Effector memory CD4-positive, alpha-beta T cell (primary cell): Measurements from ENCODE around the gene IL17REL.
A peak's percentile ranks its signal among the peaks of the same experiment; 100 is the strongest.

ENCODE experiments used
- DNase-seq, 3 donors: peaks; one replicate each; pipeline ENCODE4 v3.0.0-alpha.2; 2020
- H3K27ac ChIP-seq: 2 replicates; pipeline ENCODE4 v1.7.0; 2013; ENCODE audit warnings: mild to moderate bottlenecking, low read length, moderate library complexity; ENCODE audit not compliant: insufficient read depth, poor library complexity, severe bottlenecking
- H3K27me3 ChIP-seq: replicated peaks from 2 replicates; pipeline ENCODE4 v1.7.0; 2013; ENCODE audit warnings: mild to moderate bottlenecking, low read length; ENCODE audit not compliant: insufficient read depth, control insufficient read depth, poor library complexity, severe bottlenecking
- H3K36me3 ChIP-seq: 2 replicates; pipeline ENCODE4 v1.7.0; 2013; ENCODE audit warnings: mild to moderate bottlenecking, low read length, moderate library complexity; ENCODE audit not compliant: control insufficient read depth, insufficient read depth
- H3K4me1 ChIP-seq: 2 replicates; pipeline ENCODE4 v1.7.0; 2013; ENCODE audit warnings: low read length, mild to moderate bottlenecking; ENCODE audit not compliant: control insufficient read depth, insufficient read depth, poor library complexity, severe bottlenecking
- H3K4me3 ChIP-seq: 2 replicates; pipeline ENCODE4 v1.7.0; 2013; ENCODE audit warnings: low read length, low read depth, mild to moderate bottlenecking; ENCODE audit not compliant: insufficient read depth, poor library complexity, severe bottlenecking
- H3K9me3 ChIP-seq: 2 replicates; pipeline ENCODE4 v1.7.0; 2013; ENCODE audit warnings: mild to moderate bottlenecking, low read length, moderate library complexity; ENCODE audit not compliant: control insufficient read depth

Gene IL17REL

GRCh38 chr22:49960159-49961004 lies 52.2 kb downstream of the IL17REL start, which contains the start of gene PIM3:
PIM3 (plus strand) TSS chr22:49960772; CDS start chr22:49960948, 176 bp downstream.
- H3K4me3 ChIP-seq = peak within 1 kb of the TSS; percentile 89
- no peaks in the 10 kb centered on the region for H3K27me3 ChIP-seq

DNA sequence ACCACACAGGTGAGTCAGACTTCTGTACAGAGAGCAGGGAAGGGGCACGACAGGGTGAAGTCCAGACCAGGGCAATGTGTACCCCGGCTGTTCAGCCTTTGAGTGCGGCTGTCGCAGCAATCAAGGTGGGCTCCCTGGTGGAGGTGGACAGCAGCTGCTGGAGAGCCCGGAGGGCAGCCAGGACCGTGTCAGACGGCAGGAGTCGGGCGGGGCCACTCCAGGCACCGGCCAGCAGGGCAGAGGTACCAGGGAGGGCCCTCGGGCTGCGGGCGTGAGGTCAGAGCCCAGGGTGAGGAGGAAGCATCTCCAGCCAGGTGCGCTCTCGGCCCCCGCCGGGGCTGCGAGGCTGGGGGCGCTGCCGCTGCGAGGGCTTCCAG lies 52.8 kb downstream of the IL17REL start:
- peaks cover 17% of the 10 kb centered on the region for H3K36me3 ChIP-seq
- H3K4me1 ChIP-seq = peaks cover 31% of the 10 kb centered on the region
- DNase-seq = no peak
- no peaks in the 10 kb centered on the region for H3K9me3 ChIP-seq
- H3K27me3 ChIP-seq = no peaks in the 10 kb centered on the region
- peak overlapping the region; percentile 97 for H3K27ac ChIP-seq
- peak overlapping the region; percentile 57 for H3K4me3 ChIP-seq

More at GRCh38 chr22:49960159-49961004, 52.2 kb downstream of the IL17REL start, which contains the start of gene PIM3:
- peak within 1 kb of the TSS; percentile 97 for H3K27ac ChIP-seq
- no peaks in the 10 kb centered on the region for H3K9me3 ChIP-seq
- peak; percentile 89 to 93 (median 90) for DNase-seq
- peaks cover 31% of the 10 kb centered on the region for H3K4me1 ChIP-seq
- H3K36me3 ChIP-seq = peaks cover 17% of the 10 kb centered on the region

DNA sequence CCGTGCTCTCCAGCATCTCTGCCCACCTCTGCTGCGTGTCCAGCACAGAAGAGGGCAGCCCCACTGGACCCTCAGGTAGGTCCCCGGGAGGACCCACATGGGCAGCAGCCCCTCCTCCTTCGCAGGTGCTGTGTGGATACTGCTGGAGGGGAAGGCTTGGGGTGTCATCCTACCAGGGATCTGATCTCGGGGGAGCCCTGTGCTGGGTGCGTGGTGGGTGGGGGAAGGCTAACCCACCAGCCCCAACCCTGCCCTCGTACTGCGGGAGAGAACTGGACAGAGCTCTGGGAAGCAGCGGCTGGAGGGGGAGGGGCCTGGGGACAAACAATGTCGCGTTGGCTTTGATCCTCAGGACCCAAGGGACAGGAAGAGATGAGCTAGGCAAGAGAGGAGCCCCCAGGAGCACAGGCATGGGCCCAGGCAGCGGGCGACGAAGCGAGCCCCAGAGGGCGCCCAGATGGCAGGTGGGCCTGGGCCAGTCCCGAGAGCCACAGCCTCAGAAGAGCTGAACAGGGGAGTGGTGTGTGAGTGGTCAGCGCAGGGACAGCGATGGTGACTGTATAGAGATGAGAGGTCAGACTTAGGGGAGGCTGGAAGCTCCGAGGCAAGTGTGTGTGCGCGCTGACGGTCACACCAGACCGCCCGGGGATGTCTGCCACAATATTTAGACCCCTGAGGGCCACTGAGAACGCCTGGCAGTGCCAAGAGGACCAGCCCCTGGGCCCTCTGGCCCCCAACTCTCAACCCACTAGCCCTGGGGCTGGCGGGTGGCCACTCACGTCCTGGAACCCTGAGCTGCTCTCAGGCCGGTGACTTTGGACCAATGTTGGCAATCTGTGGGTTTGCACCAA lies 53.4 kb downstream of the IL17REL start:
- Histone ChIP-seq H3K9me3 (no peaks in the 10 kb centered on the region), H3K27ac (peak overlapping the region; percentile 97), H3K4me1 (peaks cover 25% of the 10 kb centered on the region), H3K4me3 (peak overlapping the region; percentile 57), H3K36me3 (peaks cover 17% of the 10 kb centered on the region), H3K27me3 (no peaks in the 10 kb centered on the region)
- no peak for DNase-seq

DNA sequence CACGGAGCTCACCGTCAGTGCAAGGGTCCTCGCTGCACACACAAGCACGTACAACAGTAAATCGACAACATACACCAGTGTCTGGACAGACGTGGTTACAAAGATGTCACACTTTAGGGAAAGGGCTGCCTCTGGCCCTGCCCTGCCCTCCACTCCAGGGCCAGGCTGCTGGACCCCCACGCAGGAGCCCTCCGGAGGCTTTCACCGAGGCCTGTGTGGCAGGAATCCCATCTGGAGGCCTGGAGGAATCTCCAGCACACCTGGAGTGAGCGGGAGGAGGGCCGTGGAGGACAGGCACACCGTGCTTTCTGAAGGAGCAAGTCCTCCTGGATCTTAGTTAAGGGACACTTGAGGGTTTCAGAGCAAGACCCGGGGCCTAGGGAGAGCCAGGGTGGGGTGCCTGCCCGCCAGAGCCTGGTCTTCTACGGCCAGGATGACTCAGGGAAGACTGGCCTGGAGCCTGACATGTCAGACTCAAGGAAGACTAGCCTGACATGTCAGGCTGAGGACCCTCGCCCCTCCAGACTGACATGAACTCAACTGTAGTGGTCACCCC lies 54.1 kb downstream of the IL17REL start:
- Histone ChIP-seq H3K27ac (no peak overlapping the region), H3K4me1 (peaks cover 20% of the 10 kb centered on the region), H3K4me3 (no peak overlapping the region), H3K27me3 (no peaks in the 10 kb centered on the region), H3K9me3 (no peaks in the 10 kb centered on the region), H3K36me3 (peaks cover 14% of the 10 kb centered on the region)
- DNase-seq = no peak

GRCh38 chr22:49957826-49958365 lies 54.7 kb downstream of the IL17REL start:
- Histone ChIP-seq H3K36me3 (peaks cover 9% of the 10 kb centered on the region), H3K27me3 (no peaks in the 10 kb centered on the region), H3K27ac (no peak overlapping the region), H3K9me3 (no peaks in the 10 kb centered on the region), H3K4me1 (peaks cover 14% of the 10 kb centered on the region), H3K4me3 (no peak overlapping the region)
- no peak for DNase-seq

- peaks cover 5% of the 10 kb centered on the region for H3K36me3 ChIP-seq
- no peak overlapping the region for H3K27ac ChIP-seq
- H3K9me3 ChIP-seq = no peaks in the 10 kb centered on the region
- H3K4me1 ChIP-seq = peaks cover 8% of the 10 kb centered on the region
- H3K27me3 ChIP-seq = no peaks in the 10 kb centered on the region
- no peak overlapping the region for H3K4me3 ChIP-seq
- DNase-seq = no peak
Measured at GRCh38 chr22:49956914-49957825, 55.4 kb downstream of the IL17REL start.

GRCh38 chr22:49956418-49956770 lies 56.2 kb downstream of the IL17REL start:
- Histone ChIP-seq H3K27me3 (no peaks in the 10 kb centered on the region), H3K27ac (no peak overlapping the region), H3K36me3 (no peaks in the 10 kb centered on the region), H3K4me3 (no peak overlapping the region), H3K9me3 (no peaks in the 10 kb centered on the region), H3K4me1 (peaks cover 8% of the 10 kb centered on the region)
- DNase-seq = no peak

- Histone ChIP-seq H3K4me3 (no peak overlapping the region), H3K27ac (no peak overlapping the region), H3K9me3 (no peaks in the 10 kb centered on the region), H3K4me1 (peaks cover 8% of the 10 kb centered on the region), H3K36me3 (no peaks in the 10 kb centered on the region), H3K27me3 (no peaks in the 10 kb centered on the region)
- no peak for DNase-seq
Measured at GRCh38 chr22:49955581-49956417, 56.8 kb downstream of the IL17REL start.
